NT2/D1 (cell line): ENCODE data around the gene OR2J1.
A peak's percentile ranks its signal among the peaks of the same experiment; 100 is the strongest.

Experiments used
- DNase-seq: peaks from one replicate; pipeline ENCODE4 v3.0.0-alpha.2; 2011; ENCODE audit warnings: low read depth, low spot score
- H3K27me3 ChIP-seq: 2 replicates; pipeline ENCODE4 v1.6.0; 2011; ENCODE audit warnings: mild to moderate bottlenecking; ENCODE audit not compliant: insufficient read length, insufficient read depth
- H3K36me3 ChIP-seq: 2 replicates; pipeline ENCODE4 v1.6.1; 2011; ENCODE audit warnings: mild to moderate bottlenecking, low read length, mixed read lengths; ENCODE audit not compliant: insufficient read depth, insufficient read length
- H3K4me1 ChIP-seq: 2 replicates; pipeline ENCODE4 v1.5.1; 2011; ENCODE audit not compliant: insufficient read depth, insufficient read length
- H3K4me3 ChIP-seq: 2 replicates; pipeline ENCODE4 v1.5.1; 2011; ENCODE audit warnings: low read depth; ENCODE audit not compliant: insufficient read length
- H3K9ac ChIP-seq: 2 replicates; pipeline ENCODE4 v1.6.0; 2011; ENCODE audit warnings: low read depth; ENCODE audit not compliant: insufficient read length
- H3K9me3 ChIP-seq: 2 replicates; pipeline ENCODE4 v1.5.1; 2011; ENCODE audit warnings: mild to moderate bottlenecking, low read length; ENCODE audit not compliant: insufficient read depth
- SUZ12 ChIP-seq: IDR thresholded peaks from 2 replicates; pipeline ENCODE4 v1.6.1; 2011; ENCODE audit not compliant: insufficient read length, insufficient read depth; ENCODE audit errors: extremely low read depth
- YY1 ChIP-seq: IDR thresholded peaks from 2 replicates; pipeline ENCODE4 v1.6.1; 2011; ENCODE audit not compliant: insufficient read length, insufficient read depth
- ZNF274 ChIP-seq: IDR thresholded peaks from 2 replicates; pipeline ENCODE4 v1.6.1; 2011; ENCODE audit warnings: mild to moderate bottlenecking, low read depth, low read length

OR2J1 gene

DNA sequence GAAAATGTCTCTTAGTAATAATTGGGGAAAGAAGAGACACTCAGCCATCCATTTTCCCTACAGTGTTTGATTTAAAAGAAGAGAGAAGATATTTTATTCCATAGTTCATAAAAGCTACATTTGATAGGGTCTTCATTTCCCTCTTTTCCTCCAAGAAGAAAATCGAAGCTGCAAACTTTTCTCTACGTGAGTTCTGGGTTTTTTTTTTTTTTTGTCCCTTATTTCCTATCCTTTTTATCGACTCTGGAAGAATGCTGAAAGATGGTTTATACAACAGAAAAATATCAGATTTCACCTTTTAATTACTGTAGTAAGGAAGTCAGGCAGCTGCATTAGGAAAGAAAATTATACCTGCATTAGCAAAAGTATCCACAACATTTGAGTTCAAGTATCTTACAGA, at the start of gene OR2J1:
OR2J1 (plus strand) TSS at position 301 of the 400 bp plus-strand sequence. CDS start 1,453 bp downstream, outside the sequence.
- H3K9me3 ChIP-seq, result no peaks in the 10 kb centered on the region
- TF ChIP-seq ZNF274 (no peak), SUZ12 (no peak), YY1 (no peak)

DNA sequence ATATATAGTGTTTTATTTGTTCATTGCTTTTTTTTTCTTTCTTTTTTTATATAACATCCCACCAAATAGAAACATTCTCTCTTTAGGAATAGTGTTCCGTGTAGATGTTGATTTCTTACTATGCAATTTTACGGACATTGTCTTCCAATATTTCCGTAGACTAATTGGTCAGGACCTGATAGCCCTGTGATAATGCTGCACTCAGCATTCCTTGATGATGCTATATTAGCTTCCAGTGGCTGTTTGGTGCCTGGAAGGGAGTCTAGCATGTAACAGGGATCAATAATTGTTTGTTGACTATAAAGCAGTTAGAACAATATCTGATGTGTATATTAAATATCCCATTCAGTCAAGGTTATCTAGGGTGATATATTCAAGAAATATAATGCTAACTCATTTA, 47.6 kb upstream of the OR2J1 start:
- no peak for DNase-seq
- Histone ChIP-seq H3K4me1 (no peaks in the 10 kb centered on the region), H3K27me3 (no peaks in the 10 kb centered on the region), H3K36me3 (no peaks in the 10 kb centered on the region), H3K4me3 (no peak overlapping the region), H3K9ac (no peak overlapping the region), H3K9me3 (no peaks in the 10 kb centered on the region)
- TF ChIP-seq SUZ12, result no peak
- TF ChIP-seq ZNF274, result no peak
- TF ChIP-seq YY1, result no peak

More for the DNA sequence above, at the start of gene OR2J1:
- H3K36me3 ChIP-seq, result no peaks in the 10 kb centered on the region
- no peak within 1 kb of the TSS for H3K9ac ChIP-seq
- H3K27me3 ChIP-seq, result no peaks in the 10 kb centered on the region
- H3K4me3 ChIP-seq, result no peak within 1 kb of the TSS
- no peaks in the 10 kb centered on the region for H3K4me1 ChIP-seq
- DNase-seq, result no peak

DNA sequence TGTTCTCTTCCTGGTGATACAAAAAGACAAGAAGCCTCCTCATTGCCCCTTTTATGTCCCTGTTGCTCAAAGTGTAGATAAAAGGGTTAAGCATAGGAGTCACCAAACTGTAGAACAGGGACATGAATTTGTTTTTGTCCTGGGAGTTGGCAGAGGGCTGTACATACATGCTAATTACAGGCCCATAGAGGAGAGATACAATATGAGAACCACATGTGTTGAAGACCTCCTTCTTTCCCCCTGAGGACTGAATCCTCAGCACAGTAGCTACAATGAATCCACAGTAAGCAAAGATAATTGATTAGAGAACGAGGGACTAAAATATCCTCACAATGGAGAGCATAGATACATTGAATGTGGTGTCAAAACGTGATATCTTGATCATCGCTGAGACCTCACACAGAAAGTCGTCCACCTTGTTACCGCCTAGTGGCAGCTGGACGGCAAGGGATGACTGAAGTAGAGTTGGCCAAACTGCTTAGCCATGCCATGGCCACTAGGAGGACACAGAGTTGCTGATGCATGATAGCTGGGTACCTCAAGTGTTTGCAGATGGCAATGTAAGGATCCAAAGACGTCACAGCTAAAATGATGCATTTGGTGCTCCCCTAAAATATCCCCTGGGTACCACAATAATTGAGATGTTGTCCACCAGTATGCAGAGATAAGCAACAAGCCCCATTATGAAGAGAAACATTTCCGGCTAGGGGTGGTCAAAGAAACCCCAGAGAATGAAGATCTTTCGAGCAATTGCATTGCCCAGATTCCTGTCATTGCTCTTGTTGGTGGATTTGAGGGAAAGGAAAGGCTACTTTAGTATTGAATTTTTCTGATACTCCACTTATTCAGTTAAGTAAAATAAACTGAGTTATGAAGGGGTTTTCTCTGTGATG, 27.2 kb upstream of the OR2J1 start:
- Histone ChIP-seq H3K4me1 (no peaks in the 10 kb centered on the region), H3K9me3 (no peaks in the 10 kb centered on the region), H3K4me3 (no peak overlapping the region), H3K27me3 (no peaks in the 10 kb centered on the region), H3K36me3 (no peaks in the 10 kb centered on the region), H3K9ac (no peak overlapping the region)
- peak; percentile 33 for DNase-seq
- TF ChIP-seq SUZ12, result no peak
- TF ChIP-seq ZNF274, result no peak
- no peak for TF ChIP-seq YY1

DNA sequence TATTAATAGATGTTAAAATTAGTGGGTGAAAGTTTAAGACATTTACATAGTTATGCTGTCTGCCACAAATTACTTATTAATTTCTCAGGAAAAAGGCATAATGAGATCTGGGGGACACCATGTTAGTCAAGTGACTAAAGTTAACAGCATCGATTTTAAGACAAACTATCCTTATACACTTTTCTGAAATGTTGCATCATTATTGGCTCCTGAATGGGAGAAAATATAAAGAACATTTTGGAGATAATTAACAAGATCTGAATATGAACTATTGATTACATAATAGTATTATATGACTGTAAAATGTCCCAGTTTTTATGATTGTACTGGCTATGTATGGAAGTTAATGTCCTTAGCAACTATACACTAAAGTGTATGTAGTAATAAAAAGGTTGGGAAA, 20.1 kb upstream of the OR2J1 start:
- no peak for TF ChIP-seq YY1
- no peak for TF ChIP-seq ZNF274
- TF ChIP-seq SUZ12, result no peak
- DNase-seq, result no peak
- Histone ChIP-seq H3K9me3 (no peaks in the 10 kb centered on the region), H3K4me1 (no peaks in the 10 kb centered on the region), H3K9ac (no peak overlapping the region), H3K36me3 (no peaks in the 10 kb centered on the region), H3K27me3 (no peaks in the 10 kb centered on the region), H3K4me3 (no peak overlapping the region)

DNA sequence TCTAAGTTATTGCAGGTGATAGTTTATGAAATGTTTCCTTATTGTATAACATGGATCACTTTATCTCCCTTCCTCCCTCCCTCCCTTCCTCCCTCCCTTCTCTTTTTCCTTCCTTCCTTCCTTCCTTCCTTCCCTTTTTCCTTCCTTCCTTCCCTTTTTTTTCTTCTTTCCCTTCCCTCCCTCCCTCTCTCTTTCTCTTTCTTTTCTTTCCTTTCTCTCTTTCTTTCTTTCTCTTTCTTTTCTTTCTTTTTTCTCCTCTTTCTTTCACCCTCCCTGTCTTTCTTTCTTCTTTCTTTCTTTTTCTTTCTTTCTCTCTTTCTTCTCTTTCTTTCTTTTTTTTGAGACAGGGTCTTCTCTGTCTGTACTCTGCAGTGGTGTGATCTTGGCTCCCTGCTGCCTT, 18.0 kb upstream of the OR2J1 start:
- H3K36me3 ChIP-seq, result no peaks in the 10 kb centered on the region
- H3K9ac ChIP-seq, result no peak overlapping the region
- DNase-seq, result no peak
- H3K27me3 ChIP-seq, result no peaks in the 10 kb centered on the region
- no peaks in the 10 kb centered on the region for H3K4me1 ChIP-seq
- H3K4me3 ChIP-seq, result no peak overlapping the region
- TF ChIP-seq YY1, result no peak
- no peak for TF ChIP-seq ZNF274
- TF ChIP-seq SUZ12, result no peak
- no peaks in the 10 kb centered on the region for H3K9me3 ChIP-seq

DNA sequence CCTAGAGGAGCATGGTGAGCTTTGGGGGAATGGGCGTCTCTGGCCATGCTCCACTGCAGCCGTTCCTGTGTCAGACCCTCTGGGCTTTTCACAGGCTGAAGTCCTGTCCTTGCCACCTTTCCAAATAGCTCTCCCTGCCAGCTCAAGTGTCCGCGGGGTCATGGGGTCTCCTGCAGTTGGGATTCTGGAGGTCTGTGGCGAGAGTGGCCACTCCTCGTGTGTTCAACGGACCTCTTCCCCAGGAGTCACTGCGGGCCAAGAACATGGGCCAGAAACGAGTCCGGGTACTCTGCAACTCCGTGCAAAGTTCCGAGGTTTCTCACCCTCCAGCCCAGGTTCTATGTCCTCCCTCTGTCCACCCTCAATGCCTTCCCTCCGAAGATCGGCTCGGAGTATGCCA, 16.8 kb upstream of the OR2J1 start:
- no peaks in the 10 kb centered on the region for H3K9me3 ChIP-seq
- no peak for DNase-seq
- H3K4me3 ChIP-seq, result no peak overlapping the region
- H3K36me3 ChIP-seq, result no peaks in the 10 kb centered on the region
- TF ChIP-seq ZNF274, result no peak
- TF ChIP-seq YY1, result no peak
- TF ChIP-seq SUZ12, result no peak
- no peaks in the 10 kb centered on the region for H3K4me1 ChIP-seq
- no peak overlapping the region for H3K9ac ChIP-seq
- no peaks in the 10 kb centered on the region for H3K27me3 ChIP-seq

DNA sequence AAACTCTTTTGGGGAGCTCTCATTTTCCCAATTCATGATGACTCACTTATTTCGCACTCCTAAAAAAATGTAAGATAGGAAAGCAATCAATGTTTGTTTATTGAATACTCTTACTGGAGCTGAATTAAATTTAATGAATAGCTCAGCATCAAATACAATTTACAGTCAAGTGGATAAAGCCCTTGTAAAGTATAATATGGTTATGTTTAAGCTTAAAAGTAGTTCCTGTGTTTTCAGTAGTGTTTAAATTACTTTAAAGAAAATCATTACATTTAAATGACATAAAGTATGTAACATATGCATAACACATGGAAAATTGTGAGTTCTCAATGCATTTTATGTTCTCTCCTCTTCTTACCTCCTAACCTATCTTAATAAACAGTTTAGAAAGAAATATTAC, 12.1 kb upstream of the OR2J1 start, which contains the start of gene OR2B3:
OR2B3 (minus strand) TSS at position 101 of the 400 bp plus-strand sequence; CDS start at position 36, 65 bp downstream.
- Histone ChIP-seq H3K4me1 (no peaks in the 10 kb centered on the region), H3K36me3 (no peaks in the 10 kb centered on the region), H3K9me3 (no peaks in the 10 kb centered on the region), H3K4me3 (no peak within 1 kb of the TSS), H3K9ac (no peak within 1 kb of the TSS), H3K27me3 (no peaks in the 10 kb centered on the region)
- TF ChIP-seq ZNF274, result no peak
- no peak for TF ChIP-seq YY1
- TF ChIP-seq SUZ12, result no peak
- DNase-seq, result no peak
